Raji (cell line): Measurements from ENCODE around the gene ABHD12.

Experiments used
- POLR2A ChIP-seq: IDR thresholded peaks from 2 replicates; pipeline ENCODE4 v1.6.1; 2011; ENCODE audit warnings: low read depth, low read length, control low read depth; ENCODE audit not compliant: insufficient read depth

Gene ABHD12

GRCh38 chr20:25390538-25391528, at the start of gene ABHD12:
ABHD12 (minus strand) TSS chr20:25390835; CDS start chr20:25390703, 132 bp downstream.
- TF ChIP-seq POLR2A: peak; percentile 94

GRCh38 chr20:25439328-25439727, 48.7 kb upstream of the ABHD12 start:
- no peak for TF ChIP-seq POLR2A

GRCh38 chr20:25437153-25437581, 46.5 kb upstream of the ABHD12 start:
- TF ChIP-seq POLR2A: no peak

- TF ChIP-seq POLR2A: no peak
These were observed 33.9 kb upstream of the ABHD12 start for GRCh38 chr20:25424536-25424935.

DNA sequence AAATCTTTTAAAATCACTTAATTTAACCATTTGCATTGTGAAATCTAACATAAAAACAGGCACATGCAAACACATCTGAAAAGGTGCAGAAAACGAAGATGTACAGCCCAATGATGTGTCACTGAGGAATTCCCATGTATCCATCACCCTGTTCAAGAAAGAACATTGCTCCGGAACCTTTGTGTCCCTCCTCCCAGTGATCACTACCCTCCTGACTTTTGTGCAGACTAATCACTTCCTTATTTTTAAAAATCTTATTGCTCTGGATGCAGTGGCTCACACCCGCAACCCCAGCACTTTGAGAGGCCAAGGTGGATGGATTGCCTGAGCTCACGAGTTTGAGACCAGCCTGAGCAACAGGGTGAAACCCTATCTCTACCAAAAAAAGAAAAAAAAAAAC, 31.4 kb upstream of the ABHD12 start:
- no peak for TF ChIP-seq POLR2A

- TF ChIP-seq POLR2A: no peak
These were observed 30.5 kb upstream of the ABHD12 start for GRCh38 chr20:25421102-25421501.

GRCh38 chr20:25418776-25419175, 28.1 kb upstream of the ABHD12 start:
- TF ChIP-seq POLR2A: no peak

- TF ChIP-seq POLR2A: no peak
These were observed 18.3 kb upstream of the ABHD12 start for GRCh38 chr20:25408890-25409289.

- no peak for TF ChIP-seq POLR2A
These were observed 17.5 kb upstream of the ABHD12 start for GRCh38 chr20:25408170-25408547.

- peak; percentile 92 for TF ChIP-seq POLR2A
These were observed 16.9 kb upstream of the ABHD12 start, which contains the start of gene GINS1 for GRCh38 chr20:25407311-25408169. GINS1 (plus strand) TSS chr20:25407673; CDS start chr20:25407821, 148 bp downstream.

DNA sequence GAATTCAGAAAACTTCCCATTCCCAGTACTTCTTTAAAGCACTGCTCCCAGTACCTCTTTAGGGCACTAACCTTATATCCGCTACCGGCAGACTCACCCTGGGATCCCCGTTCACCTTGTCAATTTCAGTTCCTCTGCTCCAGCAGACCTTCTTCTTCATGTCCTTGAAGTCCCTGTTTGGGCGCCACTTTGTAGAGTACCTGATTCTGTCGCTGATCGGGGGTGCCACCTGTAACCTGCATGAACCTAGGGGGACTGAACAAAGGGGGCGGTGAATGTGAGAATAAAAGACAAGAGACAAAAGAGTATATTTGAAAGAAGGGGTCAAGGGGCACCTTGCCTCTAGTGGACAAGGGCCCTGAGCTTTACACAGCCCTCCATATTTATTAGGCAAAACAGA, 11.9 kb upstream of the ABHD12 start:
- TF ChIP-seq POLR2A: no peak

DNA sequence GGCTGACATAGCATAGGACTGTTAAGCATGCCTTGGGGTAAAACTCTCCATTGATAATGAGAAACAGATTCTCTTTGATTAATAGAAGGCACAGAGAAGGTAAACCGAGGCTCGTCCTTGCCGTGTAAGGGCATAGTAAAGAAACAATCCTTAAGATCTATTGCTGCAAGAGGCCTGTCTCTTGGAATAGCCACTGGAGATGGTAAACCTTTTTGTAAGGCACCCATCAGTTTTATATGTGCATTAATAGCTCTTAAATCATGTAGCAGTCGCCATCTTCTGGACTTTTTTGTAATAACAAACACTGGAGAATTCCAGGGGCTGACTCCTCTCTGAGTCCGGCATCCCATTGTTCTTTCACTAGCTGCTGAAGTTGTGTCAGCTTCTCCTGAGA, 8.4 kb upstream of the ABHD12 start:
- no peak for TF ChIP-seq POLR2A

- TF ChIP-seq POLR2A: no peak
These were observed 7.9 kb upstream of the ABHD12 start for GRCh38 chr20:25398376-25399036.

GRCh38 chr20:25397821-25398220, 7.2 kb upstream of the ABHD12 start:
- no peak for TF ChIP-seq POLR2A

DNA sequence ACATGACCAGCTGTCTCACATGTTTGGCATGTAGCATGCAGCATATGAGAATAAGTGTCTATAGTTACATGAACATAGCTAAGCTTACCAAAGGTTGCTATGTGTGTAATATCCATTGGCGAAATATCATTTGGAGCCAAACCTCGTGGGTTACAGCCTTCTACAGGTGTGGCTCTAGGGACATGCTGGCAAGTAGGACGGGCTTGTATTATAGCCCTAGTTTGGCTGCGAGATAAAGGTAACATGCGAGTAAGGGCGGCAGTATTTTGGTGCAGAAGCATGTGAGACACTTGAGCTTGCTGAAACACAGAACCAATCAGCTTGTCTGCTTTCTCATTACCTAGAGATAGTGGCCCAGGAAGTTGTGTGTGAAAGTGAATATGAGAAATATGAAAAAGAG, 6.5 kb upstream of the ABHD12 start:
- TF ChIP-seq POLR2A: no peak

DNA sequence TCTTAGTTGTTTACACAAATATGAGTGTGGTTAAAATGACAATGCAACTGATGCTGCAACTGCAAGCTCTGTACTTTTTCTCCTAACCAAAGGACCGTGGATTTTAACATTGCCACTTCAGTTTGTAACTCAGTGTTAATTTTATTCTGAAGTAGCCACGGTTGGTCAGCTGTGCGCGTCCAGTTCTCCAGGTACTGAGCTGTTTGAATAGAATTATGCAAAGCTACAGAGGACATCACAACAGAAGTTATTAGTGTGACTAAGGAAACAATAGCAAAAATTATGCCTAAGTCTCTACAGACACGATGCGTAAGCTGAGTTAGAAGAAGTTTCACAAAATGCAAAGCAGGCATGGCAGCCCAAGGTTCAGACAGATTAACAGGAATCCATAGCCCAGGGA, 4.4 kb upstream of the ABHD12 start:
- TF ChIP-seq POLR2A: no peak

- TF ChIP-seq POLR2A: no peak
These were observed 3.6 kb upstream of the ABHD12 start for GRCh38 chr20:25394276-25394675.
